DND-41 (cell line): ENCODE data around the gene DGKG.

Source experiments
- CTCF ChIP-seq: IDR thresholded peaks from 2 replicates; pipeline ENCODE4 v1.5.1; 2012; ENCODE audit warnings: borderline replicate concordance, low read length, moderate library complexity, mild to moderate bottlenecking; ENCODE audit not compliant: poor library complexity, severe bottlenecking; ENCODE audit errors: extremely low read depth
- EZH2 ChIP-seq: IDR thresholded peaks from 3 replicates; pipeline ENCODE4 v1.6.1; 2012; ENCODE audit warnings: borderline replicate concordance, low read depth, mild to moderate bottlenecking, moderate library complexity, low read length, inconsistent platforms; ENCODE audit not compliant: severe bottlenecking

GRCh38 chr3:186298876-186299275 is 63.2 kb downstream of the DGKG start:
- TF ChIP-seq CTCF (no peak), EZH2 (no peak)
